Neural cell (in vitro differentiated cells): Measurements from ENCODE around the gene TOMM22.

Experiments
- CTCF ChIP-seq: fragments of 450-650 bp; IDR thresholded peaks from 2 replicates; pipeline ENCODE4 v1.5.1; 2014; ENCODE audit warnings: antibody characterized with exemption, mild to moderate bottlenecking, moderate library complexity; ENCODE audit not compliant: poor library complexity, severe bottlenecking
- EP300 ChIP-seq: fragments of 450-650 bp; conservative IDR thresholded peaks from 2 replicates; pipeline ENCODE4 v1.6.1; 2014; ENCODE audit warnings: antibody characterized with exemption, mild to moderate bottlenecking, moderate library complexity; ENCODE audit not compliant: poor library complexity, severe bottlenecking
- EZH2 ChIP-seq: fragments of 200-600, 300-800 bp; shearing (Covaris generic), sonication (generic); IDR thresholded peaks from 2 replicates; pipeline ENCODE4 v1.6.1; 2014; ENCODE audit warnings: antibody characterized with exemption, low read length, borderline replicate concordance, mild to moderate bottlenecking; ENCODE audit not compliant: insufficient read depth, poor library complexity, severe bottlenecking
- MXI1 ChIP-seq: fragments of 450-650 bp; conservative IDR thresholded peaks from 2 replicates; pipeline ENCODE4 v1.6.1; 2014; ENCODE audit warnings: antibody characterized with exemption, mild to moderate bottlenecking; ENCODE audit not compliant: poor library complexity, severe bottlenecking
- POLR2AphosphoS5 ChIP-seq: IDR thresholded peaks from 2 replicates; pipeline ENCODE4 v1.6.1; 2012
- TAF1 ChIP-seq: IDR thresholded peaks from 2 replicates; pipeline ENCODE4 v1.6.1; 2012; ENCODE audit warnings: low read depth
- TF ChIP-seq, protein P1 (sequence below): IDR thresholded peaks from 2 replicates; pipeline ENCODE4 v1.6.1; 2012; ENCODE audit warnings: borderline replicate concordance

DNA sequence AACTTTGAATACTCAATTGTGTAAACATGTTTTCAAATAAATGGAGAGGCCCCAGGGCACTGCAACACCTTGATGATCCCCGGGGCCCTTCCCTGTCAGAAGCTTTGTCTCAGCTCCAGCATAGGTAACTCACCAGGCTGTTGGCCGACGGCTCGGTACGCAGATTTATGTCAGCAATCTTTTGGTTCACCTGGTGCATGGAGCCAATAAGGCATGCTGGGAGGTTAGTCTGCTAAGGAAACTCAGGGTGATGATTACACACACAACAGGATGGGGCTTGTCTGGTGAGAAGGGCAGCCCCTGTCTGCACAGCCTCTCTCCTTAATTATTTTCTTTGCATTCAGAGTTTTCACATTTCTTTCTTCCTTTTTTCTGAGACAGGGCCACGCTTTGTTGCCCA, 36.3 kb upstream of the TOMM22 start:
- TF ChIP-seq, protein P1, sequence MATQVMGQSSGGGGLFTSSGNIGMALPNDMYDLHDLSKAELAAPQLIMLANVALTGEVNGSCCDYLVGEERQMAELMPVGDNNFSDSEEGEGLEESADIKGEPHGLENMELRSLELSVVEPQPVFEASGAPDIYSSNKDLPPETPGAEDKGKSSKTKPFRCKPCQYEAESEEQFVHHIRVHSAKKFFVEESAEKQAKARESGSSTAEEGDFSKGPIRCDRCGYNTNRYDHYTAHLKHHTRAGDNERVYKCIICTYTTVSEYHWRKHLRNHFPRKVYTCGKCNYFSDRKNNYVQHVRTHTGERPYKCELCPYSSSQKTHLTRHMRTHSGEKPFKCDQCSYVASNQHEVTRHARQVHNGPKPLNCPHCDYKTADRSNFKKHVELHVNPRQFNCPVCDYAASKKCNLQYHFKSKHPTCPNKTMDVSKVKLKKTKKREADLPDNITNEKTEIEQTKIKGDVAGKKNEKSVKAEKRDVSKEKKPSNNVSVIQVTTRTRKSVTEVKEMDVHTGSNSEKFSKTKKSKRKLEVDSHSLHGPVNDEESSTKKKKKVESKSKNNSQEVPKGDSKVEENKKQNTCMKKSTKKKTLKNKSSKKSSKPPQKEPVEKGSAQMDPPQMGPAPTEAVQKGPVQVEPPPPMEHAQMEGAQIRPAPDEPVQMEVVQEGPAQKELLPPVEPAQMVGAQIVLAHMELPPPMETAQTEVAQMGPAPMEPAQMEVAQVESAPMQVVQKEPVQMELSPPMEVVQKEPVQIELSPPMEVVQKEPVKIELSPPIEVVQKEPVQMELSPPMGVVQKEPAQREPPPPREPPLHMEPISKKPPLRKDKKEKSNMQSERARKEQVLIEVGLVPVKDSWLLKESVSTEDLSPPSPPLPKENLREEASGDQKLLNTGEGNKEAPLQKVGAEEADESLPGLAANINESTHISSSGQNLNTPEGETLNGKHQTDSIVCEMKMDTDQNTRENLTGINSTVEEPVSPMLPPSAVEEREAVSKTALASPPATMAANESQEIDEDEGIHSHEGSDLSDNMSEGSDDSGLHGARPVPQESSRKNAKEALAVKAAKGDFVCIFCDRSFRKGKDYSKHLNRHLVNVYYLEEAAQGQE, result no peak
- TF ChIP-seq CTCF (no peak), EZH2 (no peak), TAF1 (no peak), POLR2AphosphoS5 (no peak), MXI1 (no peak), EP300 (no peak)
